ENCODE data around the gene POLR1B. TPM values are rescaled to one million over a fixed set of nuclear protein-coding genes. Genes with fewer than 3 reads are reported as not detected.
"Not testable (repeated sequence)": the region's sequence is repeated elsewhere in the genome, so short reads cannot be mapped to it uniquely, and the experiment has no call there.

POLR1B gene
- total RNA-seq, 1 experiment from 2014 or later, result 31.7 TPM

DNA sequence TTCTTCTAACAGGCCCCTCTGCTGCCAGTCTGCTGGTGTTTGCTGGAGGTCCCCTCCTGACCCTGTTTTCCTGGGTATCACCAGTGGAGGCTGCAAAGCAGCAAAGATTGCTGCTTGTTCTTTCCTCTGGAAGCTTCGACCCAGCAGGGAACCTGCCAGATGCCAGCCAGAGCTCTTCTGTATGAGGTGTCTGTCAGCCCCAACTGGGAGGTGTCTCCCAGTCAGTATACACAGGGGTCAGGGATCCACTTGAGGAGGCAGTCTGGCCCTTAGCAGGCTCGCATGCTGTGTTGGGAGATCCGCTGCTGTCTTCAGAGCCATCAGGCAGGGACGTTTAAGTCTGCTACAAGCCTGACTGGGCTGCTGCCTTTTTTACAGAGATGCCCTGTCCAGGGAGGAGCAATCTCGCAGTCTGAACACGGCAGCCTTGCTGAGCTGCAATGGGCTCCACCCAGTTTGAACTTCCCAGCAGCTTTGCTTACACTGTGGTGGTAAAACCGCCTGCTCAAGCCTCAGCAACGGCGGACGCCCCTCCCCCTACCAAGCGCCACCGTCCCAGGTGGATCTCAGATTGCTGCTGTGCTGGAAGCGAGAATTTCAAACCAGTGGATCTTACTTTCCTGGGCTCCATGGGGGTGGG lies 72.1 kb downstream of the POLR1B start:
- intact Hi-C loops (cut with micrococcal nuclease), result no loop called here
- Histone ChIP-seq H3K4me1 (ENCODE audit: insufficient read depth, low read length) (no peaks in the 10 kb centered on the region), H4K20me1 (ENCODE audit: low read length) (no peaks in the 10 kb centered on the region), H3K9me2 (replicated peaks; ENCODE audit: low read length) (no peaks in the 10 kb centered on the region), H3K27me3 (ENCODE audit: low read length) (no peaks in the 10 kb centered on the region), H3K9ac (ENCODE audit: low read length) (no peak overlapping the region), H3K4me2 (ENCODE audit: low read length) (no peak overlapping the region), H3K79me2 (ENCODE audit: low read length) (no peaks in the 10 kb centered on the region), H3K36me3 (ENCODE audit: low read depth, low read length) (no peaks in the 10 kb centered on the region), H2AFZ (ENCODE audit: low read length) (no peak overlapping the region), H3K4me3 (ENCODE audit: low read length) (no peak overlapping the region), H3K27ac (ENCODE audit: low read length) (no peak overlapping the region), H3K9me3 (ENCODE audit: low read length) (no peaks in the 10 kb centered on the region), H3F3A (ENCODE audit: low read length, unreplicated experiment) (no peaks in the 10 kb centered on the region)
- no TSS peak for BruUV-seq (replicated peaks)
- ATAC-seq (no peak), DNase-seq (no peak)
- CTCF ChIA-PET, result no interaction called here
- TF ChIP-seq, protein P1, sequence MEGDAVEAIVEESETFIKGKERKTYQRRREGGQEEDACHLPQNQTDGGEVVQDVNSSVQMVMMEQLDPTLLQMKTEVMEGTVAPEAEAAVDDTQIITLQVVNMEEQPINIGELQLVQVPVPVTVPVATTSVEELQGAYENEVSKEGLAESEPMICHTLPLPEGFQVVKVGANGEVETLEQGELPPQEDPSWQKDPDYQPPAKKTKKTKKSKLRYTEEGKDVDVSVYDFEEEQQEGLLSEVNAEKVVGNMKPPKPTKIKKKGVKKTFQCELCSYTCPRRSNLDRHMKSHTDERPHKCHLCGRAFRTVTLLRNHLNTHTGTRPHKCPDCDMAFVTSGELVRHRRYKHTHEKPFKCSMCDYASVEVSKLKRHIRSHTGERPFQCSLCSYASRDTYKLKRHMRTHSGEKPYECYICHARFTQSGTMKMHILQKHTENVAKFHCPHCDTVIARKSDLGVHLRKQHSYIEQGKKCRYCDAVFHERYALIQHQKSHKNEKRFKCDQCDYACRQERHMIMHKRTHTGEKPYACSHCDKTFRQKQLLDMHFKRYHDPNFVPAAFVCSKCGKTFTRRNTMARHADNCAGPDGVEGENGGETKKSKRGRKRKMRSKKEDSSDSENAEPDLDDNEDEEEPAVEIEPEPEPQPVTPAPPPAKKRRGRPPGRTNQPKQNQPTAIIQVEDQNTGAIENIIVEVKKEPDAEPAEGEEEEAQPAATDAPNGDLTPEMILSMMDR (conservative IDR thresholded peaks at IDR 0.05; ENCODE audit: low read depth, low read length), result no peak
- TF ChIP-seq EZH2 (IDR thresholded peaks at IDR 0.05; ENCODE audit: low read length, unreplicated experiment) (no peak), EZH2phosphoT487 (IDR thresholded peaks at IDR 0.05; ENCODE audit: borderline replicate concordance, low read length) (no peak)
- POLR2A ChIA-PET (ENCODE audit: unreplicated experiment), result no interaction called here

DNA sequence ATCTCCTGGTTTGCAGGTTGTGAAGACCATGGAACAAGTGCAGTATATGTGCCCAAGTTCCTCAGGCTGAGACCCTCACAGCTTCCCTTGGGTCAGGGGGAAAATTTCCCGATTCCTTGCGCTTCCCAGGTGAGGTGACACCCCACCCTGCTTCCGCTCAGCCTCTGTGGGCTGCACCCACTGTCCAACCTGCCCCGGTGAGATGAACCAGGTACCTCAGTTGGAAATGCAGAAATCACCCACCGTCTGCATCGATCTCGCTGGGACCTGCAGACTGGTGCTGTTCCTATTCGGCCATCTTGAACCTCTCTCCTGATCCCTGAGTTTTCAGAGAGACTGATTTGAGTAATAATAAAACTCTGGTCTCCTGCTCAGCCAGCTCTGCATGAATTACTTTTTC lies 72.8 kb downstream of the POLR1B start:
- ChIA-PET POLR2A (ENCODE audit: unreplicated experiment) (no interaction called here), CTCF (no interaction called here)
- no peak overlapping the region for H3K4me2 ChIP-seq (ENCODE audit: low read length)
- no peaks in the 10 kb centered on the region for H3F3A ChIP-seq (ENCODE audit: low read length, unreplicated experiment)
- H3K79me2 ChIP-seq (ENCODE audit: low read length), result no peaks in the 10 kb centered on the region
- ATAC-seq (no peak), DNase-seq (no peak)
- intact Hi-C loops (cut with micrococcal nuclease), result no loop called here
- H3K9me2 ChIP-seq (replicated peaks; ENCODE audit: low read length), result no peaks in the 10 kb centered on the region
- no peak overlapping the region for H3K4me3 ChIP-seq (ENCODE audit: low read length)
- H3K27me3 ChIP-seq (ENCODE audit: low read length), result no peaks in the 10 kb centered on the region
- no peak overlapping the region for H3K9ac ChIP-seq (ENCODE audit: low read length)
- no peaks in the 10 kb centered on the region for H3K4me1 ChIP-seq (ENCODE audit: insufficient read depth, low read length)
- H3K27ac ChIP-seq (ENCODE audit: low read length), result no peak overlapping the region
- no TSS peak for BruUV-seq (replicated peaks)
- H4K20me1 ChIP-seq (ENCODE audit: low read length), result no peaks in the 10 kb centered on the region
- no peaks in the 10 kb centered on the region for H3K9me3 ChIP-seq (ENCODE audit: low read length)
- H3K36me3 ChIP-seq (ENCODE audit: low read depth, low read length), result no peaks in the 10 kb centered on the region
- TF ChIP-seq EZH2 (IDR thresholded peaks at IDR 0.05; ENCODE audit: low read length, unreplicated experiment) (no peak), EZH2phosphoT487 (IDR thresholded peaks at IDR 0.05; ENCODE audit: borderline replicate concordance, low read length) (no peak)
- TF ChIP-seq, protein P1 (conservative IDR thresholded peaks at IDR 0.05; ENCODE audit: low read depth, low read length), result no peak
- no peak overlapping the region for H2AFZ ChIP-seq (ENCODE audit: low read length)

DNA sequence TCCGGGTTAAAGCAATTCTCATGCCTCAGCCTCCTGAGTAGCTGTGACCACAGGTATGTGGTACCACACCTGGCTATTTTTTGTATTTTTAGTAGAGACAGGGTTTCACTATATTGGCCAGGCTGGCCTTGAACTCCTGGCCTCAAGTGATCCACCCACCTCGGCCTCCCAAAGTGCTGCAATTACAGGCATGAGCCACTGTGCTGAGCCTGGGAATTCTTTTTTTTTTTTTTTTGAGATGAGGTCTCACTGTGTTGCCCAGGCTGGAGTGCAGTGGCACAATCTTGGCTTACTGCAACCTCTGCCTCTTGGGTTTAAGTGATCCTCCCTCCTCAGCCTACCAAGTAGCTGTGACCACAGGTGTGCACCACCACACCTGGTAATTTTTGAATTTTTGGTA lies 73.5 kb downstream of the POLR1B start:
- H2AFZ ChIP-seq (ENCODE audit: low read length); H3K4me3 ChIP-seq (ENCODE audit: low read length); H3K36me3 ChIP-seq (ENCODE audit: low read depth, low read length); H3K9ac ChIP-seq (ENCODE audit: low read length); H3K9me3 ChIP-seq (ENCODE audit: low read length); BruUV-seq (replicated peaks); H3K9me2 ChIP-seq (replicated peaks; ENCODE audit: low read length); DNase-seq; POLR2A ChIA-PET (ENCODE audit: unreplicated experiment); H3F3A ChIP-seq (ENCODE audit: low read length, unreplicated experiment); H3K4me1 ChIP-seq (ENCODE audit: insufficient read depth, low read length); intact Hi-C loops (cut with micrococcal nuclease); H4K20me1 ChIP-seq (ENCODE audit: low read length); H3K4me2 ChIP-seq (ENCODE audit: low read length); CTCF ChIA-PET; H3K27me3 ChIP-seq (ENCODE audit: low read length); H3K27ac ChIP-seq (ENCODE audit: low read length); ATAC-seq; H3K79me2 ChIP-seq (ENCODE audit: low read length): not testable (repeated sequence)
